Adrenal gland (tissue), 5 donors: ENCODE measurements around the gene KLF3.
"Not testable (repeated sequence)": the region's sequence is repeated elsewhere in the genome, so short reads cannot be mapped to it uniquely, and the experiment has no call there.

ENCODE experiments used
- POLR2A ChIP-seq, 2 donors: fragments of 450-650 bp; IDR thresholded peaks; one replicate each; pipeline ENCODE4 v1.6.1; 2017; ENCODE audit warnings: antibody characterized with exemption in 2 of 2, mild to moderate bottlenecking in 2 of 2, moderate library complexity in 1 of 2
- TF ChIP-seq, protein P1 (sequence below), 6 experiments: fragments of 450-650 bp in 4 of 6; fragments of 200-600 bp in 2 of 6; sonication (generic) in 1 of 6; IDR thresholded peaks; 1 replicate in 5 of 6; 2 replicates in 1 of 6; pipeline versions ENCODE4 v1.5.1 to v1.8.0; 2016 to 2021; ENCODE audit warnings: antibody characterized with exemption in 6 of 6, mild to moderate bottlenecking in 2 of 6, moderate library complexity in 1 of 6
- donor health status: DM: no; HTN: no; CAD: no.

DNA sequence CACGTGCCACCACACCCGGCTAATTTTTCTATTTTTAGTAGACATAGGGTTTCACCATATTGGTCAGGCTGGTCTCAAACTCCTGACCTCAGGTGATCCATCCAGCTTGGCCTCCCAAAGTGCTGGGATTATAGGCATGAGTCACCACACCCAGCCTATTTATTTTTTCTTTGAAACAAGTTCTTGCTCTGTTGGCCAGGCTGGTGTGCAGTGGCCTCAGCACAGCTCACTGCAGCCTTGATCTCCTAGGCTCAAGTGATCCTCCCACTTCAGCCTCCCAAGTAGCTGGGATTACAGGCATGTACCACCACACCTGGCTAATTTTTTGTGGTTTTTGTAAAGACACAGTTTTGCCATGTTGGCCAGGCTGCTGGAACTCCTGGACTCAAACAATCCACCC is 41.7 kb upstream of the KLF3 start:
- TF ChIP-seq, protein P1, sequence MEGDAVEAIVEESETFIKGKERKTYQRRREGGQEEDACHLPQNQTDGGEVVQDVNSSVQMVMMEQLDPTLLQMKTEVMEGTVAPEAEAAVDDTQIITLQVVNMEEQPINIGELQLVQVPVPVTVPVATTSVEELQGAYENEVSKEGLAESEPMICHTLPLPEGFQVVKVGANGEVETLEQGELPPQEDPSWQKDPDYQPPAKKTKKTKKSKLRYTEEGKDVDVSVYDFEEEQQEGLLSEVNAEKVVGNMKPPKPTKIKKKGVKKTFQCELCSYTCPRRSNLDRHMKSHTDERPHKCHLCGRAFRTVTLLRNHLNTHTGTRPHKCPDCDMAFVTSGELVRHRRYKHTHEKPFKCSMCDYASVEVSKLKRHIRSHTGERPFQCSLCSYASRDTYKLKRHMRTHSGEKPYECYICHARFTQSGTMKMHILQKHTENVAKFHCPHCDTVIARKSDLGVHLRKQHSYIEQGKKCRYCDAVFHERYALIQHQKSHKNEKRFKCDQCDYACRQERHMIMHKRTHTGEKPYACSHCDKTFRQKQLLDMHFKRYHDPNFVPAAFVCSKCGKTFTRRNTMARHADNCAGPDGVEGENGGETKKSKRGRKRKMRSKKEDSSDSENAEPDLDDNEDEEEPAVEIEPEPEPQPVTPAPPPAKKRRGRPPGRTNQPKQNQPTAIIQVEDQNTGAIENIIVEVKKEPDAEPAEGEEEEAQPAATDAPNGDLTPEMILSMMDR (IDR thresholded peaks at IDR 0.05), result not testable (repeated sequence)
- not testable (repeated sequence) for TF ChIP-seq POLR2A (IDR thresholded peaks at IDR 0.05)
